ENCODE results near the gene S1PR5. TPM values are rescaled to one million over a fixed set of nuclear protein-coding genes. Genes with fewer than 3 reads are reported as not detected.

The S1PR5 gene
- total RNA-seq, 1 experiment from 2014 or later: 4.4 TPM

- H3K9me3 ChIP-seq (ENCODE audit: control insufficient read depth in 1 of 2, insufficient read depth in 1 of 2, low read depth in 1 of 2, low read length in 2 of 2): no peaks in the 10 kb centered on the region
- no peak overlapping the region for H3K9ac ChIP-seq (ENCODE audit: low read length)
- no peaks in the 10 kb centered on the region for H3K9me2 ChIP-seq (ENCODE audit: insufficient read depth)
- H4K20me1 ChIP-seq (ENCODE audit: insufficient read depth): no peaks in the 10 kb centered on the region
- peaks cover 3 to 7% of the 10 kb centered on the region in 2 experiments; a peak in 1 of 4 replicates for H3K36me3 ChIP-seq (ENCODE audit: control insufficient read depth in 1 of 2, insufficient read depth in 2 of 2, low read length in 2 of 2)
- ChIA-PET CTCF (no interaction called here), RAD21 (ENCODE audit: low non-redundant PET in 1 of 2, low total read pairs in 2 of 2, uncharacterized antibody in 2 of 2, unreplicated experiment in 2 of 2) (no interaction called here), POLR2A (no interaction called here)
- no peak overlapping the region for H2AFZ ChIP-seq (ENCODE audit: low read depth, low read length, poor library complexity, severe bottlenecking)
- no peak for DNase-seq (ENCODE audit: low read depth, low spot score)
- ATAC-seq: no peak
- BruUV-seq (replicated peaks): TSS peak; percentile 40
- peaks cover 24% of the 10 kb centered on the region for H3K79me2 ChIP-seq (ENCODE audit: insufficient read depth, low read length)
- H3K4me2 ChIP-seq (ENCODE audit: low read length): no peak overlapping the region
- H3K27ac ChIP-seq (ENCODE audit: low read depth, low read length): no peak overlapping the region
- TF ChIP-seq TCF7L2 (IDR thresholded peaks at IDR 0.05; ENCODE audit: borderline replicate concordance, extremely low read depth, insufficient read depth, insufficient read length) (no peak), JUND (IDR thresholded peaks at IDR 0.05) (no peak), EZH2phosphoT487 (IDR thresholded peaks at IDR 0.05; ENCODE audit: borderline replicate concordance) (no peak), YY1 (IDR thresholded peaks at IDR 0.05; ENCODE audit: extremely low read depth, insufficient replicate concordance, low read depth, low read length) (no peak), SIN3A (IDR thresholded peaks at IDR 0.05; ENCODE audit: low read depth) (no peak), RAD21 (IDR thresholded peaks at IDR 0.05; ENCODE audit: low read depth) (no peak), FOSL1 (IDR thresholded peaks at IDR 0.05; ENCODE audit: low read depth) (no peak), CEBPB (IDR thresholded peaks at IDR 0.05; ENCODE audit: low read depth) (no peak), CBX3 (IDR thresholded peaks at IDR 0.05; ENCODE audit: low read depth) (no peak), SRF (IDR thresholded peaks at IDR 0.05; ENCODE audit: low read depth) (no peak), ELF1 (IDR thresholded peaks at IDR 0.05; ENCODE audit: borderline replicate concordance, low read depth) (no peak), ATF3 (IDR thresholded peaks at IDR 0.05) (no peak), EGR1 (IDR thresholded peaks at IDR 0.05; ENCODE audit: low read depth) (no peak), ZNF274 (IDR thresholded peaks at IDR 0.05; ENCODE audit: low read depth, low read length) (no peak), EZH2 (IDR thresholded peaks at IDR 0.05) (no peak), REST (IDR thresholded peaks at IDR 0.05; ENCODE audit: low read depth) (no peak), POLR2AphosphoS5 (IDR thresholded peaks at IDR 0.05; ENCODE audit: low read depth, low read length) (no peak)
- TF ChIP-seq, protein P1, sequence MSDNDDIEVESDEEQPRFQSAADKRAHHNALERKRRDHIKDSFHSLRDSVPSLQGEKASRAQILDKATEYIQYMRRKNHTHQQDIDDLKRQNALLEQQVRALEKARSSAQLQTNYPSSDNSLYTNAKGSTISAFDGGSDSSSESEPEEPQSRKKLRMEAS (IDR thresholded peaks at IDR 0.05): no peak
- TF ChIP-seq, protein P2, sequence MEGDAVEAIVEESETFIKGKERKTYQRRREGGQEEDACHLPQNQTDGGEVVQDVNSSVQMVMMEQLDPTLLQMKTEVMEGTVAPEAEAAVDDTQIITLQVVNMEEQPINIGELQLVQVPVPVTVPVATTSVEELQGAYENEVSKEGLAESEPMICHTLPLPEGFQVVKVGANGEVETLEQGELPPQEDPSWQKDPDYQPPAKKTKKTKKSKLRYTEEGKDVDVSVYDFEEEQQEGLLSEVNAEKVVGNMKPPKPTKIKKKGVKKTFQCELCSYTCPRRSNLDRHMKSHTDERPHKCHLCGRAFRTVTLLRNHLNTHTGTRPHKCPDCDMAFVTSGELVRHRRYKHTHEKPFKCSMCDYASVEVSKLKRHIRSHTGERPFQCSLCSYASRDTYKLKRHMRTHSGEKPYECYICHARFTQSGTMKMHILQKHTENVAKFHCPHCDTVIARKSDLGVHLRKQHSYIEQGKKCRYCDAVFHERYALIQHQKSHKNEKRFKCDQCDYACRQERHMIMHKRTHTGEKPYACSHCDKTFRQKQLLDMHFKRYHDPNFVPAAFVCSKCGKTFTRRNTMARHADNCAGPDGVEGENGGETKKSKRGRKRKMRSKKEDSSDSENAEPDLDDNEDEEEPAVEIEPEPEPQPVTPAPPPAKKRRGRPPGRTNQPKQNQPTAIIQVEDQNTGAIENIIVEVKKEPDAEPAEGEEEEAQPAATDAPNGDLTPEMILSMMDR (IDR thresholded peaks at IDR 0.05 in 2 of 3, conservative IDR thresholded peaks at IDR 0.05 in 1 of 3; ENCODE audit: borderline replicate concordance in 1 of 3, insufficient read depth in 1 of 3, low read depth in 2 of 3, low read length in 2 of 3): no peak
- no peak overlapping the region for H3K4me3 ChIP-seq (replicated peaks in 1 of 2; ENCODE audit: low read depth in 1 of 2, low read length in 2 of 2)
- H3K27me3 ChIP-seq (ENCODE audit: insufficient read depth, low read length): no peaks in the 10 kb centered on the region
- intact Hi-C loops (cut with micrococcal nuclease): no loop called here
- H3K4me1 ChIP-seq (ENCODE audit: control insufficient read depth in 1 of 2, insufficient read depth in 2 of 2, low read length in 2 of 2): peaks cover 10 to 18% of the 10 kb centered on the region in 2 experiments; a peak in 3 of 4 replicates
Observed at GRCh38 chr19:10546817-10547216, 29.6 kb upstream of the S1PR5 start.

Data from HCT116 (cell line).